GM12878 (cell line): ENCODE results near the gene RAB10. TPM values are rescaled to one million over a fixed set of nuclear protein-coding genes. Genes with fewer than 3 reads are reported as not detected.

Experiments
- ATAC-seq: fragments of 200-7000 bp; cut with Tn5 transposase; 3 replicates; pipeline ENCODE4 v1.9.1; 2020; ENCODE audit warnings: mild to moderate bottlenecking, moderate library complexity
- BruUV-seq: library from RNA; stranded (reverse); fragments of 400-500 nt; replicated peaks from 2 replicates; lab custom pipeline; 2021; lab: Mats Ljungman, UMichigan
- CTCF ChIA-PET: fragments of 300-600 bp; sonication (Branson Sonifier 250); formaldehyde crosslinking; extraction: SDS; loops from one replicate; lab custom pipeline; 2021; ENCODE audit warnings: inconsistent platforms; lab: Yijun Ruan, JAX
- POLR2A ChIA-PET: fragments of 350-600 bp; formaldehyde crosslinking; extraction: SDS; loops from one replicate; lab custom pipeline; 2021; ENCODE audit warnings: inconsistent platforms; lab: Charles Lee
- RAD21 ChIA-PET: fragments of 300-600 bp; sonication (Branson Sonifier 250); formaldehyde crosslinking; loops from one replicate; lab custom pipeline; 2023; ENCODE audit warnings: antibody characterized with exemption; ENCODE audit not compliant: unreplicated experiment; lab: Charles Lee
- SMC1A ChIA-PET: fragments of 300-600 bp; sonication (Branson Sonifier 250); formaldehyde crosslinking; loops from one replicate; lab custom pipeline; 2023; ENCODE audit not compliant: unreplicated experiment, uncharacterized antibody; lab: Charles Lee
- DNase-seq: peaks from one replicate; pipeline ENCODE4 v3.0.0-alpha.2; 2011; ENCODE audit warnings: low read depth, low spot score
- FAIRE-seq: peaks from 3 replicates; lab custom pipeline; 2011; peaks lifted over from hg19 to GRCh38; lab: Jason Lieb, UNC
- H2AFZ ChIP-seq: 2 replicates; pipeline ENCODE4 v1.6.0; 2011; ENCODE audit warnings: low read depth, low read length, control low read depth; ENCODE audit not compliant: control insufficient read depth
- H3K27ac ChIP-seq: 2 replicates; pipeline ENCODE4 v1.5.1; 2011; ENCODE audit warnings: control low read depth; ENCODE audit not compliant: control insufficient read depth, insufficient read depth
- H3K27me3 ChIP-seq, 2 experiments: replicated peaks in 1 of 2; 2 replicates each; pipeline versions ENCODE4 v1.6.0 to v1.6.1; 2011; ENCODE audit warnings: low read length in 1 of 2; ENCODE audit not compliant: control insufficient read depth in 2 of 2, insufficient read depth in 2 of 2
- H3K36me3 ChIP-seq, 2 experiments: 2 replicates each; pipeline ENCODE4 v1.5.1; 2011; ENCODE audit warnings: low read length in 1 of 2; ENCODE audit not compliant: control insufficient read depth in 2 of 2, insufficient read depth in 2 of 2
- H3K4me1 ChIP-seq: 2 replicates; pipeline ENCODE4 v1.6.1; 2011; ENCODE audit warnings: mild to moderate bottlenecking, low read length, moderate library complexity, mixed read lengths; ENCODE audit not compliant: control insufficient read depth, insufficient read depth
- H3K4me2 ChIP-seq: 2 replicates; pipeline ENCODE4 v1.6.0; 2011; ENCODE audit warnings: control low read depth; ENCODE audit not compliant: control insufficient read depth, insufficient read depth
- H3K4me3 ChIP-seq: fragments of 200-600 bp; sonication (generic); 2 replicates; pipeline ENCODE4 v1.5.1; 2016
- H3K79me2 ChIP-seq: 2 replicates; pipeline ENCODE4 v1.6.0; 2011; ENCODE audit warnings: low read length; ENCODE audit not compliant: control insufficient read depth, insufficient read depth
- H3K9ac ChIP-seq: 2 replicates; pipeline ENCODE4 v1.8.0; 2011; ENCODE audit warnings: low read length, control low read depth, mixed read lengths; ENCODE audit not compliant: control insufficient read depth, insufficient read depth
- H3K9me3 ChIP-seq: replicated peaks from 3 replicates; pipeline ENCODE4 v1.5.1; 2011; ENCODE audit warnings: mild to moderate bottlenecking, low read length; ENCODE audit not compliant: control insufficient read depth, insufficient read depth
- H4K20me1 ChIP-seq: 2 replicates; pipeline ENCODE4 v1.6.0; 2011; ENCODE audit not compliant: control insufficient read depth, insufficient read depth
- CBX5 ChIP-seq: sonication (generic); IDR thresholded peaks from 2 replicates; pipeline ENCODE4 v1.6.1; 2016; ENCODE audit warnings: low read depth, moderate library complexity, mild to moderate bottlenecking, inconsistent platforms
- CHD4 ChIP-seq: fragments of 200-600 bp; sonication (generic); IDR thresholded peaks from 2 replicates; pipeline ENCODE4 v1.6.1; 2016; ENCODE audit warnings: mild to moderate bottlenecking
- CUX1 ChIP-seq: IDR thresholded peaks from 2 replicates; pipeline ENCODE4 v1.6.1; 2012; ENCODE audit warnings: improper control_type of control experiment, low read depth, low read length; ENCODE audit not compliant: insufficient replicate concordance
- DPF2 ChIP-seq: fragments of 450-650 bp; IDR thresholded peaks from 2 replicates; pipeline ENCODE4 v1.6.1; 2017; ENCODE audit warnings: mild to moderate bottlenecking
- KDM1A ChIP-seq: fragments of 200-600 bp; sonication (generic); IDR thresholded peaks from 2 replicates; pipeline ENCODE4 v1.6.1; 2016; ENCODE audit warnings: borderline replicate concordance
- MTA3 ChIP-seq: IDR thresholded peaks from 2 replicates; pipeline ENCODE4 v1.6.1; 2012; ENCODE audit warnings: low read length, inconsistent platforms, borderline replicate concordance
- NBN ChIP-seq: fragments of 450-650 bp; IDR thresholded peaks from 2 replicates; pipeline ENCODE4 v1.6.1; 2016
- NFIC ChIP-seq: IDR thresholded peaks from 2 replicates; pipeline ENCODE4 v1.6.1; 2012; ENCODE audit warnings: low read depth, mild to moderate bottlenecking, inconsistent platforms, low read length, moderate library complexity
- NKRF ChIP-seq: fragments of 450-650 bp; conservative IDR thresholded peaks from 2 replicates; pipeline ENCODE4 v1.6.1; 2017; ENCODE audit warnings: mild to moderate bottlenecking, moderate library complexity
- NR2C1 ChIP-seq: fragments of 450-650 bp; IDR thresholded peaks from 2 replicates; pipeline ENCODE4 v1.6.1; 2017; ENCODE audit warnings: antibody characterized with exemption, mild to moderate bottlenecking, moderate library complexity
- PRDM15 ChIP-seq: fragments of 450-650 bp; formaldehyde crosslinking; IDR thresholded peaks from 2 replicates; pipeline ENCODE4 v1.4.0; 2020; ENCODE audit warnings: mild to moderate bottlenecking, moderate library complexity
- RAD21 ChIP-seq: IDR thresholded peaks from 2 replicates; pipeline ENCODE4 v1.6.1; 2011; ENCODE audit warnings: mild to moderate bottlenecking, low read depth, low read length, moderate library complexity; ENCODE audit not compliant: insufficient read depth
- SRF ChIP-seq, 2 experiments: IDR thresholded peaks; 2 replicates each; pipeline ENCODE4 v1.6.1; 2011; ENCODE audit warnings: low read depth in 2 of 2, low read length in 2 of 2, mild to moderate bottlenecking in 1 of 2, moderate library complexity in 1 of 2
- SUPT20H ChIP-seq: IDR thresholded peaks from 2 replicates; pipeline ENCODE4 v1.6.1; 2011; ENCODE audit warnings: low read depth, mild to moderate bottlenecking, low read length, moderate library complexity, borderline replicate concordance; ENCODE audit not compliant: control insufficient read depth
- WGBS: methylation state at CpG from one replicate; pipeline ENCODE4 v1.1.6; 2016; ENCODE audit warnings: low lambda C conversion rate; ENCODE audit not compliant: insufficient replicate concordance, insufficient coverage; ENCODE audit errors: missing lambda C conversion rate; 5-methylcytosine and 5-hydroxymethylcytosine counted together
- in situ Hi-C: fragments of 300-500 bp; cut with MboI; formaldehyde crosslinking; loops from 9 replicates; pipeline ENCODE4 v1.14.3; 2018; ENCODE audit warnings: mixed read lengths
- intact Hi-C: fragments of 100-400 bp; cut with micrococcal nuclease; formaldehyde crosslinking; loops from one replicate; pipeline ENCODE4 v1.14.2; 2022; ENCODE audit not compliant: unreplicated experiment
- polyA plus RNA-seq, 11 experiments: library from polyadenylated mRNA; depleted of rRNA in 4 of 11; unstranded in 6 of 11; stranded (reverse) in 5 of 11; fragments of >200 nt; fragmentation: Nextera tagmentation in 4 of 11; fragmentation: Illumina TruSeq in 1 of 11; extraction: Ambion mirVana in 4 of 11; extraction: Trizol in 1 of 11; gene quantifications; 1 replicate in 1 of 11; 2 replicates in 10 of 11; pipeline versions ENCODE4 v1.2.1 to v1.2.3, GENCODE V29; 2011 to 2016; ENCODE audit warnings: inconsistent platforms in 2 of 11, missing spikeins in 2 of 11, low read depth in 1 of 11
- total RNA-seq, 4 experiments: library from RNA; depleted of rRNA in 3 of 4; stranded (reverse); fragments of >200 nt in 3 of 4; fragmentation: Illumina TruSeq in 1 of 4; extraction: Trizol in 1 of 4; gene quantifications; 2 replicates each; pipeline versions ENCODE4 v1.2.1 to v1.2.3, GENCODE V29; 2013 to 2021

RAB10 gene
- total and polyA plus RNA-seq, 10 of the 15 experiments (the other 5 are each of a cell fraction or from before 2014, with no cell fraction given): 13.3 to 109 (median 82.0) TPM

- POLR2A ChIA-PET: interaction anchor here (0.6 kb wide), 1 partner anchor 836 kb away, joined by 4 read pairs; no protein-coding TSS in a partner anchor
- Histone ChIP-seq H3K4me2 (no peak overlapping the region), H3K9me3 (peaks cover 15% of the 10 kb centered on the region), H3K79me2 (peaks cover 58% of the 10 kb centered on the region), H4K20me1 (no peaks in the 10 kb centered on the region), H3K4me1 (no peaks in the 10 kb centered on the region), H3K27ac (no peak overlapping the region), H2AFZ (no peak overlapping the region), H3K27me3 (no peaks in the 10 kb centered on the region), H3K36me3 (peaks cover 0 to 5% of the 10 kb centered on the region in 2 experiments; a peak in 1 of 4 replicates), H3K4me3 (no peak overlapping the region), H3K9ac (no peak overlapping the region)
- DNase-seq (no peak), FAIRE-seq (no peak), ATAC-seq (no peak)
- intact Hi-C loops: no loop called here
- SMC1A ChIA-PET: interaction anchor here (1.0 to 1.5 kb wide), 2 partner anchors 9 to 10 kb away, joined by 4 to 6 read pairs; no protein-coding TSS in a partner anchor
- RAD21 ChIA-PET: no interaction called here
- CTCF ChIA-PET: interaction anchor here (1.5 to 2.5 kb wide), 2 partner anchors 8 to 9 kb away, joined by 5 to 6 read pairs; no protein-coding TSS in a partner anchor
- BruUV-seq: no TSS peak
- in situ Hi-C loops: no loop called here
- whole genome bisulfite sequencing: 95% methylated on average over 3 of the region's 3 CpGs
- TF ChIP-seq CUX1 (no peak), KDM1A (no peak), PRDM15 (no peak), SRF (IDR thresholded peaks at IDR 0.05; ENCODE audit: low read depth in 2 of 2, low read length in 2 of 2) (no peak), RAD21 (no peak), DPF2 (no peak), NBN (no peak), MTA3 (no peak), NFIC (no peak), NKRF (no peak), CBX5 (no peak), NR2C1 (no peak), SUPT20H (no peak), CHD4 (no peak)
Observed at GRCh38 chr2:26078939-26079338, 45.1 kb downstream of the RAB10 start.
